ENCODE results near the gene ZDHHC1.
"Not testable (repeated sequence)": the region's sequence is repeated elsewhere in the genome, so short reads cannot be mapped to it uniquely, and the experiment has no call there.

ZDHHC1 gene

GRCh38 chr16:67419931-67420330 is 3.7 kb upstream of the ZDHHC1 start:
- no peak overlapping the region for H3K4me3 ChIP-seq (ENCODE audit: low read length)
- TF ChIP-seq CTCF (conservative IDR thresholded peaks at IDR 0.05; ENCODE audit: low read length) = 0 out of 2 replicates have a peak, but pooled peaks have one; percentile 5
- no peak for DNase-seq (ENCODE audit: low read depth)

DNA sequence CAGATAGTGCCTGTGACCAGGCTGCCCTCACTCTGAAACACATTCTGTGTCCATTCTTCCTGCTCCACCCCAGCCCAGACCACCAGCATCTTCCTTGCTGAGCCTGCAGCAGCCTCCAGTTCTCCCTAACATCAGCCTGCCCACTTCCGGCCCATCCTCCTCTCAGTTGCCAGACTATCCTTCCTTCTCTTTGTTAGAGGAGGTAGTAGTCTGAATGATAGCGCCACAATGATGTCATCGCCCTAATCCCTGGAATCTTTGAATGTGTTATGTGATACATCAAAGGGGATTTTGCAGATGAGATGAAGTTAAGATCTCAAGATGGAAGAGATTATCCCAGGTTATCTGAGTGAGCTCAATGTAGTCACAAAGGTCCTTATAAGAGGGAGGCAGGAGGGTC is 3.2 kb upstream of the ZDHHC1 start:
- no peak overlapping the region for H3K4me3 ChIP-seq (ENCODE audit: low read length)
- DNase-seq (ENCODE audit: low read depth) = no peak
- no peak for TF ChIP-seq CTCF (conservative IDR thresholded peaks at IDR 0.05; ENCODE audit: low read length)

GRCh38 chr16:67417333-67418061 is 1.2 kb upstream of the ZDHHC1 start:
- no peak overlapping the region for H3K4me3 ChIP-seq (ENCODE audit: low read length)
- no peak for TF ChIP-seq CTCF (conservative IDR thresholded peaks at IDR 0.05; ENCODE audit: low read length)
- no peak for DNase-seq (ENCODE audit: low read depth)

DNA sequence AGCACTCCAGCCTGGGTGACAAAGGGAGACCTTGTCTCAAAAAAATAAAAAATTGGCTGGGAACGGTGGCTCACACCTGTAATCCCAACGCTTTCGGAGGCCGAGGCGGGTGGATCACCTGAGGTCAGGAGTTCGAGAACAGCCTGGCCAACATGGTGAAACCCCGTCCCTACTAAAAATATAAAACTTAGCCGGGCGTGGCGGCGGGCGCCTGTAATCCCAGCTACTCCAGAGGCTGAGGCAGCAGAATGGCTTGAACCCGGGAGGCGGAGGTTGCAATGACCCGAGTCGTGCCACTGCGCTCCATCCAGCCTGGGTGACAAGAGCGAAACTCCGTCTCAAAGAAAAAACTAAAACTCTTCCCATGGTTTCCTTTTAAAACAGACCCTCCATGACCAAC is 856 bp downstream of the ZDHHC1 start:
- peak overlapping the region; percentile 75 for H3K4me3 ChIP-seq (ENCODE audit: low read length)
- not testable (repeated sequence) for DNase-seq (ENCODE audit: low read depth)

- no peak for DNase-seq (ENCODE audit: low read depth)
- no peak for TF ChIP-seq CTCF (conservative IDR thresholded peaks at IDR 0.05; ENCODE audit: low read length)
- H3K4me3 ChIP-seq (ENCODE audit: low read length) = no peak overlapping the region
These were observed 2.0 kb downstream of the ZDHHC1 start for GRCh38 chr16:67413978-67414911.

DNA sequence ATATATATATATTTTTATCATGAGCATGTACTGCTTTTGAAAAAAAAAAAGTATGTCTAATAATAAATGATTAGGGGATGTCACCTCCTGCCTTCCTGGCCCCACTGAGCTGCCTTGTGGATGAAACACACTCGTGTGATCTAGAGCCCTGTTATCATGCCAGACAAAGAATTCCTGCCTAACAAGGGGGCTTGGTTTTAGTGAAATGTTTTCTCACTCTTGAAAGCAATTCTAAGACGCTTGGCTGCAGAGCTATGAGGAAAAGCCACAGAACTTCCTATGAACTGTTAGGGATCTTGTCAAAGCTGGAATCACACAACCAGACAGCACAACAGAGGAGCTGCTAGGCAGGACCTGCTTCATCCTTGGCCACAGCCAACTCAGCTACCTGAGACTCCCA is 4.0 kb downstream of the ZDHHC1 start:
- H3K4me3 ChIP-seq (ENCODE audit: low read length) = no peak overlapping the region
- TF ChIP-seq CTCF (conservative IDR thresholded peaks at IDR 0.05; ENCODE audit: low read length) = no peak
- DNase-seq (ENCODE audit: low read depth) = no peak

GRCh38 chr16:67411339-67411738 is 4.9 kb downstream of the ZDHHC1 start:
- DNase-seq (ENCODE audit: low read depth) = no peak
- TF ChIP-seq CTCF (conservative IDR thresholded peaks at IDR 0.05; ENCODE audit: low read length) = no peak
- H3K4me3 ChIP-seq (ENCODE audit: low read length) = no peak overlapping the region
